K562 (cell line): ENCODE measurements around the gene MUCL3.

Experiments
- CBX3 ChIP-seq, 2 experiments: IDR thresholded peaks; 1 replicate in 1 of 2; 2 replicates in 1 of 2; pipeline ENCODE4 v1.6.1; 2012; ENCODE audit warnings: inconsistent platforms in 2 of 2, low read length in 2 of 2, borderline replicate concordance in 1 of 2, control low read depth in 1 of 2
- CTCF ChIP-seq, 3 experiments: IDR thresholded peaks in 2 of 3; conservative IDR thresholded peaks in 1 of 3; 2 replicates each; pipeline ENCODE4 v1.5.1; 2011 to 2012; ENCODE audit warnings: low read length in 3 of 3, mild to moderate bottlenecking in 3 of 3, control low read depth in 2 of 3, improper control_type of control experiment in 1 of 3, inconsistent platforms in 1 of 3, low read depth in 1 of 3, mixed read lengths in 1 of 3, moderate library complexity in 1 of 3; ENCODE audit not compliant: insufficient read depth in 2 of 3
- LARP7 ChIP-seq: fragments of 450-650 bp; IDR thresholded peaks from 2 replicates; pipeline ENCODE4 v1.6.1; 2016
- MYC ChIP-seq, 2 experiments: fragments of 250-450 bp in 1 of 2; sonication (Bioruptor Pico) in 1 of 2; IDR thresholded peaks; 2 replicates each; pipeline versions ENCODE4 v1.5.1 to v1.6.1; 2012 to 2021; ENCODE audit warnings: low read depth in 2 of 2, borderline replicate concordance in 1 of 2, improper control_type of control experiment in 1 of 2, low read length in 1 of 2, mild to moderate bottlenecking in 1 of 2, moderate library complexity in 1 of 2
- SRSF7 ChIP-seq: fragments of 200-400 bp; formaldehyde crosslinking; optimal IDR thresholded peaks from 2 replicates; pipeline ENCODE3; 2017; ENCODE audit warnings: mild to moderate bottlenecking, low read depth, low read length
- ZFP30 ChIP-seq: fragments of 250-450 bp; sonication (Bioruptor Pico); IDR thresholded peaks from 2 replicates; pipeline ENCODE4 v1.8.0; 2022; ENCODE audit warnings: moderate library complexity, mild to moderate bottlenecking, inconsistent platforms, borderline replicate concordance
- ZNF354B ChIP-seq: fragments of 250-450 bp; sonication (Bioruptor Pico); IDR thresholded peaks from 2 replicates; pipeline ENCODE4 v1.4.0; 2020
- ZNF766 ChIP-seq: fragments of 200-800 bp; sonication (Bioruptor generic); conservative IDR thresholded peaks from 2 replicates; pipeline ENCODE4 v1.6.1; 2016; ENCODE audit warnings: missing genetic modification characterization, missing compliant biosample characterization
- ZSCAN29 ChIP-seq: fragments of 450-650 bp; IDR thresholded peaks from 2 replicates; pipeline ENCODE4 v1.6.1; 2017
- TF ChIP-seq, protein P1 (sequence below): sonication (generic); formaldehyde crosslinking; IDR thresholded peaks from 2 replicates; pipeline ENCODE4 v1.8.0; 2022; ENCODE audit warnings: mild to moderate bottlenecking, low read depth, missing genetic modification reagents

GRCh38 chr6:30913721-30914075, 27.1 kb upstream of the MUCL3 start:
- TF ChIP-seq SRSF7 (no peak), CBX3 (IDR thresholded peaks at IDR 0.05; ENCODE audit: borderline replicate concordance in 1 of 2, low read length in 2 of 2) (no peak), ZNF766 (CRISPR knock-in tag) (no peak), ZFP30 (CRISPR knock-in tag) (no peak), ZNF354B (CRISPR knock-in tag) (no peak), MYC (IDR thresholded peaks at IDR 0.05; ENCODE audit: low read depth, low read length) (no peak), MYC (CRISPR knock-in tag; IDR thresholded peaks at IDR 0.05; ENCODE audit: borderline replicate concordance, low read depth) (no peak), ZSCAN29 (no peak), CTCF (IDR thresholded peaks at IDR 0.05 in 2 of 3, conservative IDR thresholded peaks at IDR 0.05 in 1 of 3; ENCODE audit: insufficient read depth in 2 of 3, low read depth in 1 of 3, low read length in 3 of 3) (no peak), LARP7 (no peak)
- TF ChIP-seq, protein P1, sequence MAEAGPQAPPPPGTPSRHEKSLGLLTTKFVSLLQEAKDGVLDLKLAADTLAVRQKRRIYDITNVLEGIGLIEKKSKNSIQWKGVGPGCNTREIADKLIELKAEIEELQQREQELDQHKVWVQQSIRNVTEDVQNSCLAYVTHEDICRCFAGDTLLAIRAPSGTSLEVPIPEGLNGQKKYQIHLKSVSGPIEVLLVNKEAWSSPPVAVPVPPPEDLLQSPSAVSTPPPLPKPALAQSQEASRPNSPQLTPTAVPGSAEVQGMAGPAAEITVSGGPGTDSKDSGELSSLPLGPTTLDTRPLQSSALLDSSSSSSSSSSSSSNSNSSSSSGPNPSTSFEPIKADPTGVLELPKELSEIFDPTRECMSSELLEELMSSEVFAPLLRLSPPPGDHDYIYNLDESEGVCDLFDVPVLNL (CRISPR knock-in tag), result no peak
